GM13977 (cell line): ENCODE measurements around the gene HTRA1.

Source experiments
- DNase-seq: peaks from one replicate; pipeline ENCODE4 v3.0.0; 2012; ENCODE audit warnings: low spot score
- CTCF ChIP-seq: IDR thresholded peaks from 2 replicates; pipeline ENCODE4 v1.5.1; 2012; ENCODE audit warnings: mild to moderate bottlenecking, control low read depth; ENCODE audit not compliant: insufficient read depth; ENCODE audit errors: extremely low read depth, missing control alignments
- in situ Hi-C: fragments of 300-500 bp; cut with MboI; formaldehyde crosslinking; loops from one replicate; pipeline ENCODE4 v1.12.0; 2022; ENCODE audit warnings: low sequenced_read_pairs, low pct_unique_long_range_greater_than_20kb, mixed read lengths, inconsistent platforms; ENCODE audit not compliant: unreplicated experiment

Gene HTRA1

GRCh38 chr10:122449153-122449552 lies 12.2 kb upstream of the HTRA1 start:
- TF ChIP-seq CTCF = no peak
- DNase-seq = no peak
- in situ Hi-C loops = loop anchor here (25.0 kb wide), 1 partner anchor 112 kb away; no protein-coding TSS in a partner anchor

GRCh38 chr10:122450353-122450990 lies 10.9 kb upstream of the HTRA1 start:
- in situ Hi-C loops = no loop called here
- TF ChIP-seq CTCF = no peak
- no peak for DNase-seq

- in situ Hi-C loops = no loop called here
- no peak for DNase-seq
- no peak for TF ChIP-seq CTCF
Observed at GRCh38 chr10:122454071-122454470, 7.3 kb upstream of the HTRA1 start.

GRCh38 chr10:122454603-122455080 lies 6.7 kb upstream of the HTRA1 start, which contains the start of gene ARMS2:
Gene ARMS2, plus strand, starts transcription at chr10:122454653. Its CDS starts 75 bp downstream, at chr10:122454728.
- in situ Hi-C loops = no loop called here
- no peak for TF ChIP-seq CTCF
- DNase-seq = no peak

GRCh38 chr10:122455376-122456079 lies 5.8 kb upstream of the HTRA1 start:
- no peak for DNase-seq
- in situ Hi-C loops = no loop called here
- no peak for TF ChIP-seq CTCF

GRCh38 chr10:122457934-122458333 lies 3.4 kb upstream of the HTRA1 start:
- no peak for TF ChIP-seq CTCF
- in situ Hi-C loops = no loop called here
- DNase-seq = no peak
